Activated T-cell treated with anti-CD3 and anti-CD28 coated beads, Interleukin-2, amount 50 U/mL, for 1 hour (primary cell): Measurements from ENCODE around the gene TRAF4.
"Not testable (repeated sequence)": the region's sequence is repeated elsewhere in the genome, so short reads cannot be mapped to it uniquely, and the experiment has no call there.

Experiments
- DNase-seq: peaks from one replicate; pipeline ENCODE4 v3.0.0-alpha.2; 2020

The TRAF4 gene

DNA sequence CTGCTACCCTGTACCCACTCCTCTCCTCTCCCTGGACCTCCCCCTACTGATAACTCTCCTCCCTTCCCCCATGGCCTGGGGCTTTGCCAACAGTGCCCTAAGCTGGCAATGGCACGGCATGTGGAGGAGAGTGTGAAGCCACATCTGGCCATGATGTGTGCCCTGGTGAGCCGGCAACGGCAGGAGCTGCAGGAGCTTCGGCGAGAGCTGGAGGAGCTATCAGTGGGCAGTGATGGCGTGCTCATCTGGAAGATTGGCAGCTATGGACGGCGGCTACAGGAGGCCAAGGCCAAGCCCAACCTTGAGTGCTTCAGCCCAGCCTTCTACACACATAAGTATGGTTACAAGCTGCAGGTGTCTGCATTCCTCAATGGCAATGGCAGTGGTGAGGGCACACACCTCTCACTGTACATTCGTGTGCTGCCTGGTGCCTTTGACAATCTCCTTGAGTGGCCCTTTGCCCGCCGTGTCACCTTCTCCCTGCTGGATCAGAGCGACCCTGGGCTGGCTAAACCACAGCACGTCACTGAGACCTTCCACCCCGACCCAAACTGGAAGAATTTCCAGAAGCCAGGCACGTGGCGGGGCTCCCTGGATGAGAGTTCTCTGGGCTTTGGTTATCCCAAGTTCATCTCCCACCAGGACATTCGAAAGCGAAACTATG, 5.2 kb downstream of the TRAF4 start:
- DNase-seq, result peak; percentile 21

DNA sequence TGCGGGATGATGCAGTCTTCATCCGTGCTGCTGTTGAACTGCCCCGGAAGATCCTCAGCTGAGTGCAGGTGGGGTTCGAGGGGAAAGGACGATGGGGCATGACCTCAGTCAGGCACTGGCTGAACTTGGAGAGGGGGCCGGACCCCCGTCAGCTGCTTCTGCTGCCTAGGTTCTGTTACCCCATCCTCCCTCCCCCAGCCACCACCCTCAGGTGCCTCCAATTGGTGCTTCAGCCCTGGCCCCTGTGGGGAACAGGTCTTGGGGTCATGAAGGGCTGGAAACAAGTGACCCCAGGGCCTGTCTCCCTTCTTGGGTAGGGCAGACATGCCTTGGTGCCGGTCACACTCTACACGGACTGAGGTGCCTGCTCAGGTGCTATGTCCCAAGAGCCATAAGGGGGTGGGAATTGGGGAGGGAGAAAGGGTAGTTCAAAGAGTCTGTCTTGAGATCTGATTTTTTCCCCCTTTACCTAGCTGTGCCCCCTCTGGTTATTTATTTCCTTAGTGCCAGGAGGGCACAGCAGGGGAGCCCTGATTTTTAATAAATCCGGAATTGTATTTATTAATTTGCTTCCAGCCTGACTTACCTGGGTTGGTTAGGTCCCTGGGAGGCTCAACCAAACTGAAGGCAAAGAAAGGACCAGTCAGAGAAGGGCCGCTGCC, 5.8 kb downstream of the TRAF4 start:
- no peak for DNase-seq

DNA sequence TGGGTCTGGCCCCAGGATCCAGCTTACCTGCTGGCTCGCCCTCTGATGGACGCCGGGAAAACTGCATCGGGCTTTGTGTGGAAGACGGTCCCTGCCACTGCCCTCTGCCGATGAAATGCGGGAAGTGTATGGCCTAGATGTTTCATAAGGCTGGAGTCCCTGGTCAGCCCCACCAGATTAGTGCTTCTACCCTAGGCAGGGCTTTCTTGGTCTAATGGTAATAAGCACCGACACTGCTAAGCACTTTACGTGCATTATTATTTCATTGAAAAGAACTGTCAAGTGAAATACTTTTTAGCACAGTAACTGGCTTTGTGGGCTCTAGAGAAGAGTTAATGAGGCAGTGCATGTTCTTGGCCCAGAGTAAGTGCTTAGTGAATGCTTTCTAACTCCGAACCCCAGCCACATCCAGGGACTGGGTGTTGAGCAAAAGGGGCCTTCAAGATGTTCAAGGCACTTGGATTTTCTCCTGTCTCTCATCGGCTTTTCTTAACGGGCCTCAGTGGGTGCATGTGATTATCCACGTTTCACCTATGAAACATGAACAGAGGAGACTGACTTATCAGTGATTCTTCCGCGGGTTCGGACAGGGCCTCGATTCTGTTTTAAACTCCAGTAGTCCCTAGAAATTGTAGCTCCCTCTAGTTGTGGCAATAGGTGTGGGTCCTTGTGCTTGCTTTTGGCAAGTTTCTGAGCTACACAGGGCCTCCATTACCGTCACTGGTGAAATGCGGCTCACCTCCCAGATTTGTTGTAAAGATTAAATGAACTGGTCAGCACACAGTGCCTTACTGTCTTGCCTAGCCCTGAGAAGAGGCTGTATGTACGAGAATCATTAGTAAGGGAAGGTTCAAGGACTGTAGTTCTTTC, 6.6 kb downstream of the TRAF4 start:
- DNase-seq, result peak; percentile 88

DNA sequence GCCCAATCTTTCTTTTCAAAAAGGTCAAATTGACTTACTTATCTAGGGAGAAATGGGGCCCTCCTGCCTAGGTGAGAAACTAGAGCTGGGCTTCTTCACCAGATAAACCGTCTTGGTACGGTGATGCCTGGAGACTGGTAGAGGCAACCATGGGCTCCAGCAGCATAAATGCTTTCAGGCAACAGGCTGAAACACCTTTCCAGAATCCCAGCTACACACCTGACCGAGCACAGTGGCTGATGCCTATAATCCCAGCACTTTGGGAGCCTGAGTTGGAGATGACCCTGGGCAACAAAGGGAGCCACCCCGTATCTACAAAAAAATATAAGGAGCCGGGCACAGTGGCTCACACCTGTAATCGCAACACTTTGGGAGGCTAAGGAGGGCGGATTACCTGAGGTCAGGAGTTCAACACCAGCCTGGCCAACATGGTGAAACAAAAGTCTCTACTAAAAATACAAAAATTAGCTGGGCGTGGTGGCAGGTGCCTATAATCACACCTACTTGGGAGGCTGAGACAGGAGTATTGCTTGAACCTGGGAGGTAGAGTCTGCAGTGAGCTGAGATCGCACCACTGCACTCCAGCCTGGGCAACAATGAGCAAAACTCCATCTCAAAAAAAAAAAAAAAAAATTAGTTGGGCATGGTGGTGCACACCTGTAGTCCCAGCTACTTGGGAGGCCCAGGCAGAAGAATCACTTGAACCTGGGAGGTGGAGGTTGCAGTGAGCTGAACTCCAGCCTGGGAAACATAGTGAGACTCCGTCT, 8.0 kb downstream of the TRAF4 start:
- DNase-seq, result peak; percentile 9

DNA sequence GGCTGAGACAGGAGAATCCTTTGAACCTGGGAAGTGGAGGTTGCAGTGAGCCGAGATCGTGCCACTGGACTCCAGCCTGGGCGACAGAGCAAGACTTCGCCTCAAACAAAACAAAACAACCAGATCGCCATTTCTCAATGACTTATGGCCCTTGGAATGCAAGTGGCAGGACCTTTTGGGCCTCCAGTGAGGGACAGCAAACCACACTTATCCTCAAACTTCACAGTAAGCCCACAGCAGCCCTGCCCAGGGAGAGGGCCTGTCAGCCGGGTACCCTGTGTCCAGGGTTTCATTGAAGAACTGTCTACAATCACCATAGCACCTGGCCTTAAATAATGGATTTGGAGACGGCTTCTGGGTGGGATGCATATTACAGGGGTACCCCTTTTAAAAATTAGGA, 11.7 kb downstream of the TRAF4 start:
- DNase-seq, result no peak

DNA sequence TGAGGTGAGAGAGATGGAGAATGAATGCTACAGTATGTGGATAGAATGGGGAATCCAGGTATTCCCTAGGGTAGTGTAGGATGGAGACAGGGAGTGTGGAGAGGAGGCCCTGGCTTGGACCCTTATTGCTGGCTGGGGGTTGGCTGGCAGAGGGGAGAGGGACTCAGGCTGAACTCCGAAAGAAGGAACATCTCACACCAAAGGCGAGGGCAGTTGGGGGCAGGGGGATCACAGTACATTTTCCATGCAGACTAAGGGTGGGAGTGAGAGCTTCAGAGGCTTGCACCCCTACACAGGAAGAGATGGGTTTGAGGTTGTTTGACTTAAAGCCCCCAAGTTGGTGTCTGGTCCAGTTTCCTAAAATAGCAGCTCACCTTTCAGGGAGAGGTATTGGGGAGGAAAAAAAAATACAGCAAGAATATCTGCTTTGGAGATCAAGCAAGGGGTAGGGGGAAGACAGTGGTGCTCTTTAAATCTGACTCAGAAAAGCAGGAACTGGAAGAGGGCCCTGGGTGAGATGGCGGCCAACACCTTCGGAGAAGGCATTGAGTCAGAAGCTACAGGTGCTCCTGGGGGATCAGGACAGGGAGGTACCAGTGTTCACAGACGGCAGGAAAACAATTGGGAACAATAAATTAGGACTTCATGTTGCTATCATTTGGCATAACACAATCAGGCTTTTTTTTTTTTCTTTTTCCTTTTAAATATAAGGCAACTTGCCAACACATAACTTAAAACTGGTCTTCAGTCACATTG, 12.4 kb downstream of the TRAF4 start:
- no peak for DNase-seq

DNA sequence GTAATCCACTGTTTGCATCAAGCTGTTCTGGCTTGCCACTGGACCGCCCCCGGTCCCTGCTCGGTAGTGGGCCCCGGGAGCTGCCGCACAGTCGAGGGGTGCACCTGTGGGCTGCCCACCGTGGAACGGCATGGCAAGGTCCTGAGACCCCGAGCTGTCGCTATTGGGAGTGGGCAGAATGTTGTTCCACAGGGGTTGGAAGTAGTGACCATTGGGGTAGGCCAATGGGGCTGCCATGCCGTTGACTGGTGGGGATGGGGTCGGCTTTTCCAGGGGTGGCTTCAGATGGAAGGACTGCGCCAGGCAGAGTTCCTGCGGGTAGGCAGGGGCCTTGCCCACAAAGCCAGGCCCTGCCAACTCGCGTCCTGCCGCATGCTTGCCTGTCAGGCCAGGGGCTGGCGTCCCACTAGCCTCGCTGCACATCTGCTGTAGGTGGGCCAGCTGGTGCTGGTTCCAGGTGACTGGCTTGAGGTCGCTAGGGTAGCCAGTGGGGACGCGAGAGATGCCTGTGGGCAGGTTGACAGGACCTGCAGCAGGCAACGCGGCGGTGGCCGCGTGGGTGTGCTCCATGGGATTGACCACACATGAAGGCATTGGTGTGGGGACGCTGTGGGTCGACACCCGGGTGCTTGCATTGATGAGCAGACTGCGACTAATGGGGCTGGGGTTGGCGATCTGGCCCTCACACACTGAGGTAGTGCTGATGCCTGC, 14.8 kb downstream of the TRAF4 start:
- DNase-seq, result no peak

DNA sequence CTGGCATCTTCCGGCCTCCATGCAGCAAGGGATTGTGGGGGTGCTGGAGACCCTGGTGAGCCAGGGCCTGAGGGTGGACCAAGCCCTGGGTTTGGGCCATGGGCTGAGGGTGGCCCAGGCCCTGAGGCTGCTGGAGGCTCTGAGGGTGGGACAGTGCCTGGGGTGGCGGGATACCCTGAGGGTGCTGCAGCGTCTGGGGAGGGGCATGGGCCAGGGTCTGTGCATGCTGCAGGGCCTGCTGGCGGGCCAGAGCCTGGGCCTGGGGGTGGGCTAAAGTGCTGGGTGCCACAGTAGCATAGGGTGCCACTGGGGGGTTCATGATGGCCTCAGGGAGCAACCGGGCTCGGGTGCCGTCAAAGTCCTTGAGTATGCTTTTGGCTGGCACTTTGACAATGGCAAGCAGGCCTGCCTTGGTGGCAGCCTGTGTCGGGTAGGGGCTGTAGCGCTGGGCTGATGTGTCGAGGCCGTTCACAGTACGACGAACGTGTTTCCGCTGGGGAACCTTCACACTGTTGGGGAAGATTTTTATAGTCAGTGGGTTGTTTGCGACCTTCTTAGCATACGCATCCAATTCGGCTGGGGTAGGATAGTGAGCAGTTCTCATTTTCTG, 15.6 kb downstream of the TRAF4 start:
- no peak for DNase-seq

DNA sequence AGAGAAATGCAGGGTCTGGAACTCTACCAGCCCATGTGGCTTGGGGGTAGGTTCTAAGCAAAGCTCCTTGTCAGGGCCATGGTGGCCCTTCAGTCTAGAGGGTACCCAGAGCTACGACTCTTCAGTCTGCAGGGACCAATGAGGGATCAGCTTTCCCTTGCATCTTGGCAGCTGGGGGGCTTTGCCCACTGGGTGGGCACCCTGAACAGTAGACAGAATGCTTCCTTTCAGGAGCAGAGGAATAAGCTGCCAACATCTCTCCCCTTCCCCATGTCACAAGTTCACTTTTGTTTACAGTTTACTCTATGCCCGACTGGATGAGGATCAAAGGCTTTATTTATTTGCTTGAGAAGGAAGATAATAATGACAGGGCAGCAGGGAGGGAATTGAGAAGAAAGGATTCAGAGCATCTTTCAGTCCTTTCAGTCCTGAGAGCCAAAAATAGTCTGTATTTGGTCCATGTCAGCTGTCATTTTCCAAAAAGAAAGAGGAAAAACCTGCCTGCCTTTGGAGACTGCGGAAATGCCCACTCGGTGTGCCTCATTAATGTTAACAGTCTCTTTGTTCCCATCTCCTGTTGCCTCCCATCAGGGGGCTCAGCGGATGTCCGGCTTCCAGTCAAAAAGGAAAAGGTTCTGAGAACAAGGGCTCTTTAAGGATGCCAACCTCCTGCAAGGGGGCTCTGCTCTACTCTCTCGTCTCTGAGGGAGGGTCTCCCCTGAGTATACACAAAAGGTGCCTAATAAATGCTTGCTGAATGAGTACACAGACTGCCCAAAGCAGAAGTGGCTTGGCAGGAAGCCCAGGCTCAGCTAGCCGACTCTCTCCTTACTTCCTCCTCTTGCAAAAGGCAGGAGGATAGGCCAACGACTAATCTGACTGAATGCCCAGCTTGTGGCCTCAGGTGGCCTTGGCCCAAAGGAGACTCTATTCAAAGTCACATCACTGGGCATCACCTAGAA, 17.1 kb downstream of the TRAF4 start:
- DNase-seq, result no peak

DNA sequence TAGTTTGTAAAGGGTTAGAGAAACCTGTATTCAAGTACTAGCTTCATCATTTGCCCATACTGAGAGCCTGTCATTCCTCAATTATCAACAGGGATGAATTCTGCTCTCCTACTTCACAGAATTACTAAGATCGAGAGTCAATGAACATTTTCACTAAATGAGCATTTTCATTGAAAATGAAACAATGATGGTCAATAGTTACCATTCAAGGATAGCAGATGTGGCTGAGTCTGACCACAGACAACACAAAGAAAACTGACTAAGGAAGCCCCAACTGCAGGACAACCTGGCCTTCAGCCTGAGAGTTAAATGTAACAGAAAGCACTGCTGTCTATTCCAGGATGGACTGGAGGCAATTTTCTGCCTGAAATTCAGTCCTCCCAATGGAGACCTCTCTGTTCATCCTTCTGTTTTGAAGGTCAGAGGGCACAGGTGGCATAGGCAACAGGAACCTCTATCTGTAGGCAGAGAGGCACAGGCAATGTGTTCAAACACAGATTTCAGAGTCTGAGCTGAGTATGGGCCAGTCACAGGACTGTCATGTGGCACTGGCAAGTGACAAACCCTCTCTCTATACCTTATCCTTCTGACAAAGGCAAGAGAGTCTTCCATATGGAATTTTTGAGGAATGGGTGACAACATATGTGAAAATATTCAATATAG, 19.5 kb downstream of the TRAF4 start:
- no peak for DNase-seq

DNA sequence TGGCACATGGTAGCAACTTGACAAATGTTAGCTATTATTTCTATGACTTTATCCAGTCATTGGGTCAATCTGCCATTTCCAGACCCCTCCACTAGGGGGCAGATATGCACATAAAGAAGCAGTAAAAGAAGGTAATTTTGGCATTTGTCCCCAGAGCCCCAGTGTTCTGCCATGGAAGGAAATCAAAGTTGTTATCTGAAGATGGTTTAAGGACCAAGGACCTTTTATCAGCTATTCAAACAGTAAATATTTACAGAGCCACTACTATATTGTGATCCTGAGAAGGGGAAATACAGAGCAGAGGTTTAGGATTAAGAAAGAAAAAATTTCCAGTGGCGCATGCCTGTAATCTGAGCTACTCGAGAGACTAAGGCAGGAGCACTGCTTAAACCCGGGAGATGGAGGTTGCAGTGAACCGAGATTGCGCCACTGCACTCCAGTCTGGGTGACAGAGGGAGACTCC, 20.0 kb downstream of the TRAF4 start:
- peak; percentile 70 for DNase-seq

DNA sequence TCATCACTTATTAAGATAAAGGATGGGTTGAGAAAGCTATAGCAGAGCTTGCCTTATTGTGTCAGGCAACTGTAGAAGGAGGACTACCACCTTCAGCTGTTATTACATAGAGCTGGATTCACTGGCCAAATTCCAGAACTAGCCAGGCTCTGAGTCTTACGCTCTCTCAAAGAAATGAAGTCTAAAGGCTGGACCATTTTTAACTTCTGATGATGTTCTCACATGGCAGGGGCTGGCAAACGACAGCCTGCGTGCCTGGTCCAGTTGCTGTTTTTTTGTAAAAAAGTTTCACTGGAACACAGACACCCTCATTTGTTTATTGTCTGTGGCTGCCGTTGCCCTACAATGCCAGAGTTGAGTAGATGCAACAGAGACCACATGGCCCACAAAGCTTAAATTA, 21.2 kb downstream of the TRAF4 start:
- DNase-seq, result no peak

DNA sequence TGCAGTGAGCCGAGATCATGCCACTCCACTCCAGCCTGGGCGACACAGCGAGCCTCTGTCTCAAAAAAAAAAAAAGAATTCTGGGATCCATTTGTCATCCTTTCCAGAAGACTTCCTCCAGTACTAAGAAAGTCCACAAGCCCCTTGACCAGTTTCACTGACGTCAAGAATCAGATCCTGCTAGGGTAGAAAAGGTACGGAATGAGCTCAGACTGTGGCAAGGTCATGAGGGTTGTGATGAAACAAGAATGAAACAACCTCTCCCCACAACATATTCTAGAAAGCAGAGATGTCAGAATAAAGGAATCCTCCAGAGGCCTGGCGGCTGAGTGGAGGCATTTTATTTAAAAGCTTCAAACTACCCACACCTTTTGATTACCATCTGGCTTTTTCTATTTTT, 29.9 kb downstream of the TRAF4 start:
- DNase-seq, result no peak

DNA sequence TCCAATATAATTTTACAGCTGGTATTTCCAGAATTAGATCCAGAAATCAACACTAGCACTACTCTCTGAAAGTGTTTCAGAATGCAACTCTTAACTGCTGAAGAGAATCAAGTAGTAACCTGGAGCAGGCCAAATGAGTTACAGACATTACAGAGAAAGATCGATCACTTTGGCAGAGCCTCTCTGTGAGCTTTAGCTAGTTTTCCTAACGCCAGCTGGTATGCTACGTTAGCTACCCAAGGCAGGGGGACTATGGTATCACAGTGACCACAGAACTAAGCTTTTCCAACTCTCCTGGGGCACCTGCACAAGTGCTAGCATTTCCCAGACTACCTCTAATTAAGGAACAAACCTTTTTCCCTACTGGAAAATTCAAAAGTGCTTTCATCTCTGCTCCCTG, 30.4 kb downstream of the TRAF4 start:
- no peak for DNase-seq

DNA sequence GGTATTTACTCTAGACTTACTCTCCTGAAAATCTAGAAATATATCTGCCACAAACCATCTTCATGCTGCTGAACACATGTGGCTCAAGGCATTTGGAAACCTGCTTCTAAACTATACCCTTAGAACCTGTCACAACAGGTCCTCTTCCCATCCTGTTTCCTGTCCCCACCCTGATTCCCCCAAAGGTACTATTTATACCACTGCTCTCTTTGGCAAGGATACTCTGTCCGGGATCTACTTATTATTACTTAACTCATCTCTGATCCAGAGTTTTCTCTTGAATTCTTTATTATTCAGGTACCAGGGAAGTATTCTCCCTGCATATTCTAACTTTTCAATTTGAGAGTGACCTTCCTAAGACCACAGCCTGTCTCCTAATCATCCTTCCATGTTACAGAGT, 33.4 kb downstream of the TRAF4 start:
- no peak for DNase-seq

DNA sequence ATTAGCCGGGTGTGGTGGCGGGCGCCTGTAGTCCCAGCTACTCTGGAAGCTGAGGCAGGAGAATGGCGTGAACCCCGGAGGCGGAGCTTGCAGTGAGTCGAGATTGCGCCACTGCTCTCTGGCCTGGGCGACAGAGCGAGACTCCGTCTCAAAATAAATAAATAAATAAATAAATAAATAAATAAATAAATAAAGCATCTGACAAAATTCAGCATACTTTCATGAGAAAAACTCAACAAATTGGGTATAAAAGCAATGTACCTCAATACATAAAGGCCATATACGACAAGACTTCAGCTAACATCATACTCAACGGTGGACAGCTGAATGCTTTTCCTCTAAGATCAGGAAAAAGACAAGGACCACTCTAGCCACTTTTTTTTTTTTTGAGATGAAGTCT, 35.8 kb downstream of the TRAF4 start:
- DNase-seq, result not testable (repeated sequence)

DNA sequence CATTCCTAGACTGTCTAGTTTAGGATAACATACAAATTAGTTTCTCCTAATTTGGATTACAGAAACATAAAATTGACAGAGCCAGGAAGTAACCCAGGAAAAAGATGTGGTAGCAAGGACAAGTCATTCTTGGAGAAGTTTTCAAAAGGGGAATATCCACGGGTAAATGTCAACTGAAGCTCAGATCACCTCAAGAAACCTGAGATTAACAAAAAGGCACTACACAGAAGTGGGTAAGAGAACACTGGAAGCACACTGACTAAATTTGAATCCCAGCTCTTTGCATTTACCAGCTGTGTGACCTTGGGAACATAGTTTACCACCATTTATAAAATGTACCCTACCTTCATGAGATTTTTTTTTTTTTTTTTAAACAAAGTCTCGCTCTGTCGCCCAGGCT, 39.4 kb downstream of the TRAF4 start:
- no peak for DNase-seq

DNA sequence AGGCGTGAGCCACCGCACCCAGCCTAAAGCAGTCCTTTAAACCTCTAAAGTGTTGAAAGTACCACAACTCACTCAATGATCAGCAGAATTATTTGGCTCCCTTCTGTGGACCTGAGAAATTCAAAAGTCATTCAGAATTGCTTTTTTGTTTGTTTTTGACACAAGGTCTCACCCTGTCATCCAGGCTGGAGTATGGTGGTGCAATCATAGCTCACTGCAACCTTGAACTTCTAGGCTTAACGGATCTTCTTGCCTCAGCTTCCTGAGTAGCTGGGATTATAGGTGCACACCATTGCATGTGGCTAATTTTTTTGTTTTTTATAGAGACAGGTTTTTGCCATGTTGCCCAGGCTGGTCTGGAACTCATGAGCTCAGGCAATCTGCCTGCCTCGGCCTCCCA, 44.3 kb downstream of the TRAF4 start:
- DNase-seq, result no peak

DNA sequence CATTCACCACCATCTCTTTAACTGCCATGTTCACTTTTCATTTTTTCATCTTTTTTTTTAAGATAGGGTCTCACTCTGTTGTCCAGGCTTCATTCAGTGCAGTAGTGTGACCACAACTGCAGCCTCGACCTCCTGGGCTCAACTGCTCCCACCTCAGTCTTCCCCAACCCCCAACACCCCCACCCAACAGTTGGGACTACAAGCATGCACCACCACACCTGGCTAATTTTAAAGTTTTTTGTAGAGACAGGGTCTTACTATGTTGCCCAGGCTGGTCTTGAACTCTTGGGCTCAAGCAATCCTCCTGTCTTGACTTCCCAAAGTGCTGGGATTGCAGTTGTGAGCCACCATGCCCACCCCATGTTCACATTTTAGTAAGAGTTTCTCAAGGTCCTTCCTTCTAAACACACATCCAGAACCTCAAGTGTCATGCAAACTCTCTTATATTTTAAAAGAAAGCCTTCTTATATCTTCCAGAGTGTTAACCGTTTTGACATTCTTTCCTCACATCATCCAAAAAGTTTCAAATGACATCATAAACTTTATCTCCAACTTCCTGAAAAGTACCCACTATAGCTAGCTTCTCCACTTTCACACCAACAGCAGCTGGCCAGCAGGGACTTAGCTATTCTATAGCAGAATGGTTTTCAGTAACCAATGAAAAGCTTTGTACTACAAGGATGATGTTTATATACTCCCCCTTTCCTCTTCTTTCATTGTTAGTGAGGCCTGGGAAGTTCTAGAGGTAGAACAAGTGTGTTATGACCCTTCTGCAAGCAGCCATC, 49.3 kb downstream of the TRAF4 start:
- no peak for DNase-seq
